Prostate gland (tissue), 2 donors: Measurements from ENCODE around the gene CRB1. TPM values are rescaled to one million over a fixed set of nuclear protein-coding genes. Genes with fewer than 3 reads are reported as not detected.
"Not testable (repeated sequence)": the region's sequence is repeated elsewhere in the genome, so short reads cannot be mapped to it uniquely, and the experiment has no call there.

Experiments used
- DNase-seq: peaks from one replicate; pipeline ENCODE4 v3.0.0-alpha.2; 2019; ENCODE audit warnings: low spot score
- H3K27ac ChIP-seq, 2 donors: fragments of 200-600 bp; sonication (generic); 2 replicates each; pipeline ENCODE4 v1.5.1; 2017 to 2019
- H3K27me3 ChIP-seq: fragments of 200-600 bp; sonication (generic); replicated peaks from 2 replicates; pipeline ENCODE4 v1.5.1; 2019; ENCODE audit not compliant: insufficient read depth
- H3K36me3 ChIP-seq, 2 donors: fragments of 200-600 bp; sonication (generic); 1 replicate in 1 of 2; 2 replicates in 1 of 2; pipeline versions ENCODE4 v1.5.1 to v1.8.1; 2017 to 2019
- H3K4me1 ChIP-seq: fragments of 200-600 bp; sonication (generic); replicated peaks from 2 replicates; pipeline ENCODE4 v1.5.1; 2019
- H3K4me3 ChIP-seq, 2 donors: fragments of 200-600 bp; sonication (generic); 2 replicates each; pipeline ENCODE4 v1.5.1; 2017 to 2019
- H3K9me3 ChIP-seq: fragments of 200-600 bp; sonication (generic); 2 replicates; pipeline ENCODE4 v1.5.1; 2017
- POLR2A ChIP-seq: fragments of 450-650 bp; IDR thresholded peaks from one replicate; pipeline ENCODE4 v1.6.1; 2016; ENCODE audit warnings: antibody characterized with exemption, mild to moderate bottlenecking
- POLR2AphosphoS5 ChIP-seq: sonication (generic); formaldehyde crosslinking; IDR thresholded peaks from one replicate; pipeline ENCODE4 v1.6.1; 2017; ENCODE audit warnings: antibody characterized with exemption
- WGBS: methylation state at CpG from one replicate; pipeline ENCODE4 v1.1.5; 2018; 5-methylcytosine and 5-hydroxymethylcytosine counted together
- intact Hi-C: fragments of 100-400 bp; cut with DNase I; formaldehyde crosslinking; loops from one replicate; pipeline ENCODE4 v1.14.2; 2022
- total RNA-seq, 2 donors: library from RNA; depleted of rRNA; stranded (reverse); fragments of >200 nt; gene quantifications; one replicate each; pipeline ENCODE4 v1.1.0, GENCODE V29; 2016
- TF ChIP-seq, protein P1 (sequence below), 4 experiments: fragments of 200-600 bp in 2 of 4; fragments of 450-650 bp in 2 of 4; sonication (generic) in 2 of 4; IDR thresholded peaks; 1 replicate in 3 of 4; 2 replicates in 1 of 4; pipeline ENCODE4 v1.5.1; 2016 to 2019; ENCODE audit warnings: antibody characterized with exemption in 4 of 4, mild to moderate bottlenecking in 2 of 4, moderate library complexity in 2 of 4

CRB1 gene
- total RNA-seq, 2 donors from 2014 or later: 0.32 to 1.0 TPM

DNA sequence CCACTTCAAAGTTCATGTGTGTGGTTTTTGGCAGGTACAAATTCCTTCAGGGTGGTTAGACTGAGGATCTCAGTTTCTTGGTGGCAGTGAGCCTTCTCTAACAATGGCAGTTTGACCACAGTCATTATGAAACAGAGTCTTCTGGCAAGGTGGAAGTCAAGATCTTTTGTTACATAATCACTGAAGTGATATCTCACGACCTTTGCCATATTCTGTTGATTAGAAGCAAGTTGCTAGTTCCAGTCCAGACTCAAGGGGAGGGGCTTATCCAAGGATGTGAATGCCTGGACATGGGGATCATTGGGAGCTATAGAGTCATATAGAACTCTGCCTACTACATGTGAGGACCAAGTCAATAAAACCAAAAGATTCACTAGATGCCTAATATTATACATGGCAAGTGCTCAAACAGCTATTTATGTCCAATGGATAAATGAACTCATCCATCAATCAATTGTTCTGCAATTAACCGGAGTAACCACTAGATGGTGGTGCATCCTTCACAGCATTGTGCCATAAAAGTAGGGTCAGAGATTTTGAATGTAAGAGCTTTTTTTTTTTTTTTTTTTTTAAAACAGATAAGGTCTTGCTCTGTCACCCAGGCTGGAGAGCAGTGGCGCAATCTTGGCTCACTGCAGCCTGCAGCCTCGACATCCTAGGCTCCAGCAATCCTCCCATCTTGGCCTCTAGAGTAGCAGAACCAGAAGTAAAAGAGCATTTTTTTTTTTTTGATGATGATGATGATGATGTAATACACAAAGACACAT is 131.9 kb downstream of the CRB1 start:
- DNase-seq: no peak
- H3K4me3 ChIP-seq: no peak overlapping the region
- no peaks in the 10 kb centered on the region for H3K27me3 ChIP-seq
- no peaks in the 10 kb centered on the region for H3K9me3 ChIP-seq
- no peak overlapping the region for H3K27ac ChIP-seq
- WGBS: 20% methylated on average over 4 of the region's 4 CpGs
- intact Hi-C loops: no loop called here
- no peaks in the 10 kb centered on the region for H3K36me3 ChIP-seq
- TF ChIP-seq POLR2AphosphoS5 (no peak), POLR2A (no peak)
- TF ChIP-seq, protein P1, sequence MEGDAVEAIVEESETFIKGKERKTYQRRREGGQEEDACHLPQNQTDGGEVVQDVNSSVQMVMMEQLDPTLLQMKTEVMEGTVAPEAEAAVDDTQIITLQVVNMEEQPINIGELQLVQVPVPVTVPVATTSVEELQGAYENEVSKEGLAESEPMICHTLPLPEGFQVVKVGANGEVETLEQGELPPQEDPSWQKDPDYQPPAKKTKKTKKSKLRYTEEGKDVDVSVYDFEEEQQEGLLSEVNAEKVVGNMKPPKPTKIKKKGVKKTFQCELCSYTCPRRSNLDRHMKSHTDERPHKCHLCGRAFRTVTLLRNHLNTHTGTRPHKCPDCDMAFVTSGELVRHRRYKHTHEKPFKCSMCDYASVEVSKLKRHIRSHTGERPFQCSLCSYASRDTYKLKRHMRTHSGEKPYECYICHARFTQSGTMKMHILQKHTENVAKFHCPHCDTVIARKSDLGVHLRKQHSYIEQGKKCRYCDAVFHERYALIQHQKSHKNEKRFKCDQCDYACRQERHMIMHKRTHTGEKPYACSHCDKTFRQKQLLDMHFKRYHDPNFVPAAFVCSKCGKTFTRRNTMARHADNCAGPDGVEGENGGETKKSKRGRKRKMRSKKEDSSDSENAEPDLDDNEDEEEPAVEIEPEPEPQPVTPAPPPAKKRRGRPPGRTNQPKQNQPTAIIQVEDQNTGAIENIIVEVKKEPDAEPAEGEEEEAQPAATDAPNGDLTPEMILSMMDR (IDR thresholded peaks at IDR 0.05): peak in 2 of 4 experiments; percentile 17 to 25
- no peaks in the 10 kb centered on the region for H3K4me1 ChIP-seq

DNA sequence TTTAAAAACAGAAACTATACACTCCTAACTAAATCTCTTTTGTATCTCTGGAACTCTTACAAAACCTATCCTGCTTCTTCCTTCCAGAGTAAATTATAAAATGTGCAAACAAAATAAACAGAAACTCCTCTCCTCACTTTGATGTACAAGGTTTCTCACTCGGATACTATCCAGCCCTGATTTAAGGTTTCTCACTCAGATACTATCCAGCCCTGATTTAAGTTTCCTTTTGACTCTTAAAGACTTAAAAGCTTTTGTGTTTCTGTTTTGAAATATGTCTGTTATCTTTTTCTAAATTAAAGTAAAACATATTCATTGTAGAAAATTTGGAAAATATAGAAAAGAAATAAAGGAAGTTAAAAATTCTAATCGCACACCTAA is 132.5 kb downstream of the CRB1 start:
- no peak overlapping the region for H3K4me3 ChIP-seq
- 62% methylated on average over 2 of the region's 2 CpGs for WGBS
- intact Hi-C loops: no loop called here
- TF ChIP-seq, protein P1 (IDR thresholded peaks at IDR 0.05): no peak
- TF ChIP-seq POLR2A (no peak), POLR2AphosphoS5 (no peak)
- H3K9me3 ChIP-seq: no peaks in the 10 kb centered on the region
- no peaks in the 10 kb centered on the region for H3K27me3 ChIP-seq
- DNase-seq: no peak
- no peaks in the 10 kb centered on the region for H3K36me3 ChIP-seq
- H3K4me1 ChIP-seq: no peaks in the 10 kb centered on the region
- no peak overlapping the region for H3K27ac ChIP-seq

DNA sequence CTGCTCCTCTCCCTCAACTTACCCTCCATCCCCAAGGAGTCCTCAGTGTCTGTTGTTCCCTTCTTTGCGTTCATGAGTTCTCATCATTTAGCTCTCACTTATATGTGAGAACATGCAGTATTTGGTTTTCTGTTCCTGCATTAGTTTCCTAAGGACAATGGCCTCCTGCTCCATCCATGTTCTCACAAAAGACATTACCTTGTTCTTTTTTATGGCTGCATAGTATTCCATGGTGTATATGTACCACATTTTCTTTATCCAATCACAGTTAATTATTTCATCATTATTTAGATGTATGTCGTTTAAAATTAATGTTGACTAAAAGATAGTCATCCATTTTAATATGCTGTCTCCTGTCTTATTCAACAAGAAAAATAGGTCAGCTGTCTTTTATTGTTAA is 134.1 kb downstream of the CRB1 start:
- 93% methylated on average over 2 of the region's 2 CpGs for WGBS

DNA sequence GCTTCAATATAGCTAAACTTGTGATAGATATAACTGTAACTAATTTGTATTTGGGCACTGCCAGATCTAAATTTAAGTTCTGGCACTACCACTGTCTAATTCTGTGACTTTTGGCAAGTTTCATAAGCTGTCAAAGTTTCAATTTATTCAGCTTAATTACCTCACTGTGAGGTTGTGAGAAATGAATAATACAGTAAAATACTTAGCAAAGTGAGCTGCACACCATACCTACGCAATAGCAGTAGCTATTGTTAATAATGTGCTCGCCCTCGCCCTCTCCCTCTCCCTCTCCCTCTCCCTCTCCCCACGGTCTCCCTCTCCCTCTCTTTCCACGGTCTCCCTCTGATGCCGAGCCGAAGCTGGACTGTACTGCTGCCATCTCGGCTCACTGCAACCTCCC is 136.7 kb downstream of the CRB1 start:
- H3K27ac ChIP-seq, H3K27me3 ChIP-seq, H3K36me3 ChIP-seq, H3K4me3 ChIP-seq, intact Hi-C loops, H3K9me3 ChIP-seq, DNase-seq, H3K4me1 ChIP-seq: not testable (repeated sequence)
- WGBS: 93% methylated on average over 8 of the region's 8 CpGs

More for the DNA sequence above, 134.1 kb downstream of the CRB1 start:
- Histone ChIP-seq H3K4me1 (no peaks in the 10 kb centered on the region), H3K9me3 (no peaks in the 10 kb centered on the region), H3K36me3 (no peaks in the 10 kb centered on the region), H3K4me3 (no peak overlapping the region), H3K27ac (no peak overlapping the region), H3K27me3 (no peaks in the 10 kb centered on the region)
- TF ChIP-seq POLR2A (no peak), POLR2AphosphoS5 (no peak)
- TF ChIP-seq, protein P1 (IDR thresholded peaks at IDR 0.05): no peak
- DNase-seq: no peak
- intact Hi-C loops: no loop called here

DNA sequence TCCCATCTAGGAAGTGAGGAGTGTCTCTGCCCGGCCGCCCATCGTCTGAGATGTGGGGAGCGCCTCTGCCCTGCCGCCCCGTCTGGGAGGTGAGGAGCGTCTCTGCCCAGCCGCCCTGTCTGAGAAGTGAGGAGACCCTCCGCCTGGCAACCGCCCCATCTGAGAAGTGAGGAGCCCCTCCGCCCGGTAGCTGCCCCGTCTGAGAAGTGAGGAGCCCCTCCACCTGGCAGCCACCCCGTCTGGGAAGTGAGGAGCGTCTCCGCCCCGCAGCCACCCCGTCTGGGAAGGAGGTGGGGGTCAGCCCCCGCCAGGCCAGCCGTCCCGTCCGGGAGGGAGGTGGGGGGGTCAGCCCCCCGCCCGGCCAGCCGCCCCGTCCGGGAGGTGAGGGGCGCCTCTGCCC is 137.6 kb downstream of the CRB1 start:
- WGBS: 100% methylated on average over 8 of the region's 28 CpGs
- DNase-seq, H3K27me3 ChIP-seq, H3K4me1 ChIP-seq, H3K9me3 ChIP-seq, intact Hi-C loops, H3K4me3 ChIP-seq, H3K27ac ChIP-seq, H3K36me3 ChIP-seq: not testable (repeated sequence)

DNA sequence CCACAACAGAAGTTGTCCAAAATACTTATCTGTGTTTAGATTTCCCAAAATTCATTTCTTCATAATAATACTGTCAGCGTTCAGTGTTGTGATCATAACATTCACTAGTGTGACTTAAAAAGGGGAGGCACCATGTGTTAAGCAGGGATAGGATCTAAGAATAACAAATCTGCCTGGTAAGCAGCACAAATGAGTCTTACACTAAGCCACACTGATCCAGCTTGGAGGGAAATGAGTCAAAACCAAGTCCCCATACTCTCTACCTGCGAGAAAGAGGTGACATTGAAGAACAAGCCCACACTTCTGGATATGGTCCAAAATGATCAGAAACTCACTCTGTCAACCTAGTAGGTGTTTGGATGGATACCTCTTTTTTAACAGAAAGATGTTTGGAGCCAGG is 145.5 kb downstream of the CRB1 start:
- Histone ChIP-seq H3K27me3 (no peaks in the 10 kb centered on the region), H3K36me3 (no peaks in the 10 kb centered on the region), H3K9me3 (no peaks in the 10 kb centered on the region), H3K4me1 (no peaks in the 10 kb centered on the region), H3K4me3 (no peak overlapping the region), H3K27ac (no peak overlapping the region)
- DNase-seq: no peak
- intact Hi-C loops: no loop called here
- 53% methylated on average over 2 of the region's 2 CpGs for WGBS
- TF ChIP-seq POLR2AphosphoS5: no peak
- TF ChIP-seq, protein P1 (IDR thresholded peaks at IDR 0.05): no peak
- no peak for TF ChIP-seq POLR2A
